NCI-H2196 (cell line): ENCODE results near the gene KRTAP10-2.
"Not testable (repeated sequence)": the region's sequence is repeated elsewhere in the genome, so short reads cannot be mapped to it uniquely, and the experiment has no call there.

ENCODE experiments used
- DNase-seq: peaks from one replicate; lab custom pipeline; 2025; ENCODE audit not compliant: unreplicated experiment; lab: John Stamatoyannopoulos, UW

KRTAP10-2 gene

GRCh38 chr21:44583089-44583799 lies 31.9 kb upstream of the KRTAP10-2 start:
- DNase-seq = no peak

- DNase-seq = no peak
Observed at GRCh38 chr21:44582055-44582454, 30.8 kb upstream of the KRTAP10-2 start.

- no peak for DNase-seq
Observed at GRCh38 chr21:44581158-44581557, 29.9 kb upstream of the KRTAP10-2 start.

- not testable (repeated sequence) for DNase-seq
Observed at GRCh38 chr21:44580231-44580821, 29.0 kb upstream of the KRTAP10-2 start, which contains the start of gene KRTAP10-5. Gene KRTAP10-5, minus strand, starts transcription at chr21:44580604. Its CDS starts 26 bp downstream, at chr21:44580578.

- no peak for DNase-seq
Observed at GRCh38 chr21:44579833-44580144, 28.5 kb upstream of the KRTAP10-2 start.

- DNase-seq = no peak
Observed at GRCh38 chr21:44579056-44579832, 27.9 kb upstream of the KRTAP10-2 start.

- no peak for DNase-seq
Observed at GRCh38 chr21:44578371-44579055, 27.2 kb upstream of the KRTAP10-2 start.

GRCh38 chr21:44576025-44576420 lies 24.7 kb upstream of the KRTAP10-2 start:
- no peak for DNase-seq

- DNase-seq = no peak
Observed at GRCh38 chr21:44575307-44576024, 24.2 kb upstream of the KRTAP10-2 start.

GRCh38 chr21:44574457-44575306 lies 23.4 kb upstream of the KRTAP10-2 start:
- no peak for DNase-seq

- DNase-seq = not testable (repeated sequence)
Observed at GRCh38 chr21:44573630-44574456, 22.5 kb upstream of the KRTAP10-2 start, which contains the start of gene KRTAP10-4. Gene KRTAP10-4, plus strand, starts transcription at chr21:44573729. Its CDS starts 30 bp downstream, at chr21:44573759.

- DNase-seq = no peak
Observed at GRCh38 chr21:44572959-44573583, 21.8 kb upstream of the KRTAP10-2 start.

- DNase-seq = no peak
Observed at GRCh38 chr21:44571844-44572782, 20.8 kb upstream of the KRTAP10-2 start.

- DNase-seq = no peak
Observed at GRCh38 chr21:44571296-44571695, 20.0 kb upstream of the KRTAP10-2 start.

- no peak for DNase-seq
Observed at GRCh38 chr21:44569861-44570517, 18.7 kb upstream of the KRTAP10-2 start.

- DNase-seq = peak; percentile 21
Observed at GRCh38 chr21:44568667-44569556, 17.6 kb upstream of the KRTAP10-2 start.
